ENCODE results near the gene DEDD2. TPM values are rescaled to one million over a fixed set of nuclear protein-coding genes. Genes with fewer than 3 reads are reported as not detected.

Gene DEDD2
- total RNA-seq, 2 donors from 2014 or later: 28.7 to 39.3 TPM

DNA sequence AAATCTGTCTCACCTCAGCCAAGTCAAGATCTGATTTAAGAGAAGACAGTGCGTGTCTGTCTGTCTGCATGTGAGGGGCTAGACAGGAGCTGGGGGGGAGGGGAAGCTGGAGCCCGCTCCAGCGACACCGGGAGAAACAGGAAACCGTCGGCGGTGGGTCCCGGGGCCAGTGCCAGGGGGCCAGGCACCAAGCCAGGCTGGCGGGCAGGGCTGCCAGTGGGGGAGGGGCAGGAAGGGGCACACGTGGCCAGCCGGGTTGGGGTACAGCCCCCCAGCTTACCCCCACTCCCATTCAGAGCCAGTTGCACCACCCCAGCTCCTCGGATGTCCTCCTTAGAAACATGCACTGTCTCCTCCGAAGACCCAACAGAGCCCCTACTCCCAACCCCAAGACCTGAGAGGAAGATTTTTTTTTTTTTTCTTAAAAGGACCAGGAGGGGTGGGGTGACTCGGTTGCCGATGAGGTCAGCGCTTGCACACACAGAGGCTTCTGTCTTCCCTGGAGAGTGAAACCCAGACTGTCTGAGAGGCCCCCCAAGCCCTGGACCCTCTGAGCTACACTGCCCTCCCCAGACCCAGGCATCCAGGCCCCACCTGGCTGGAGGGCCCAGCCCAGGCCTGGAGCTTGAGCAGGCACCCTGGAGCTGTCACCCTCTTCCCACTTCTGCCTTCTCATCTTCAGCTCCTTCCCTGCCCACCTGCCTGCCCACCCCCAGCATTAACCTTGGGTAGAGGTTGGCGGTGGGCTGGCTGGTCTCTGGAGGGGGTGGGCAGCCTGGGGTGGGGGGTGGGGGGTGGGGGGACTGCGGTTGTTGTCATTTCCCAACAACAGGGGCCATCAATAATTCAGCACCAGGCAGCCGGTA is 33.4 kb upstream of the DEDD2 start:
- DNase-seq (ENCODE audit: low spot score in 2 of 2): no peak
- Mint-ChIP-seq H3K27ac (no peak overlapping the region), H3K36me3 (peaks cover 10% of the 10 kb centered on the region in 2 donors), H3K9me3 (no peaks in the 10 kb centered on the region)
- no peak for ATAC-seq

DNA sequence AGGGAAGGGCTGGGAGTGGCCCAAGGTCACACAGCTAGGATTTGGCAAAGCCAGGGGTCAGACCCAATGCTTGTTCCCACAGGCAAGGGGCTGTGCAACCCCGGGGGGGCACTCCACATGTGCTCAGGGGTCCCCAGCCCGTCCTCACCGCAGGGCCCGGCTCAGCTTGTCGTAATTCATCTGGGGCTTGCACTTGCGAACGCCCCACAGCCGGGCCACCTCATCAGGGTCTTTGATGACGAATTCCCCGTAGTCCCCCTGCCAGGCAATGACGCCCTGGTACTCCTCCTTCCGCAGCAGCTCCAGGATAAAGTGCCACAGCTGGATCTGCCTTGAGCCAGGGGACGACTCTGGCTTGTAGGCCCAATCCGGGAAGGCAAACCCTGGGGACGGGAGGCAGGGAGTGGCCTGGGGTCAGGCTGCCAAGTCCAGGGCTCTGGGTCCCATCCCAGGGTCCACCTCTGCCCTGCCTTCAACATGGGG is 32.7 kb upstream of the DEDD2 start:
- no peak for ATAC-seq
- peak overlapping the region in 1 of 2 donors; percentile 29 for H3K27ac Mint-ChIP-seq
- H3K9me3 Mint-ChIP-seq: no peaks in the 10 kb centered on the region
- H3K36me3 Mint-ChIP-seq: peaks cover 10% of the 10 kb centered on the region in 2 donors
- DNase-seq (ENCODE audit: low spot score in 2 of 2): no peak

DNA sequence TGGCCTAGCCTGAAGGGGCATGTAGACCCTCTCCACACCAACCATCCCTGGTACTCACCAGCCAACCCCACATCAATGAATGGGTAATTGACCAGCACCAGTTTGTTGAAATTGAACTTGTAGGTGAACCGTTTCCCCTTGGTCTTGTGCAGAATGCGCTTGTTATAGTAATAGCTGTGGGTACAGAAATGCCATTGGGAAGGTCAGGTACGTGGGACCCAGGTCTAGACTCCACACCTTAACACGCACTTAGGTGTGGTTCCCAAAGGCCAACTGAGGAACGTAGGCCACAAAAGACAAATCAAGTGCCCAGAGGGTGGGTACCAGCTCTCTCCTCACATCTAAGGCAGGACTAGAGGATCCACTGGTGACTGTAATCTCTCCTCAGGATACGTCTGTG is 32.3 kb upstream of the DEDD2 start:
- Mint-ChIP-seq H3K27ac (peak overlapping the region; percentile 29 to 58), H3K9me3 (no peaks in the 10 kb centered on the region), H3K36me3 (peaks cover 11 to 13% of the 10 kb centered on the region in 2 donors)
- ATAC-seq (no peak), DNase-seq (ENCODE audit: low spot score in 2 of 2) (no peak)

DNA sequence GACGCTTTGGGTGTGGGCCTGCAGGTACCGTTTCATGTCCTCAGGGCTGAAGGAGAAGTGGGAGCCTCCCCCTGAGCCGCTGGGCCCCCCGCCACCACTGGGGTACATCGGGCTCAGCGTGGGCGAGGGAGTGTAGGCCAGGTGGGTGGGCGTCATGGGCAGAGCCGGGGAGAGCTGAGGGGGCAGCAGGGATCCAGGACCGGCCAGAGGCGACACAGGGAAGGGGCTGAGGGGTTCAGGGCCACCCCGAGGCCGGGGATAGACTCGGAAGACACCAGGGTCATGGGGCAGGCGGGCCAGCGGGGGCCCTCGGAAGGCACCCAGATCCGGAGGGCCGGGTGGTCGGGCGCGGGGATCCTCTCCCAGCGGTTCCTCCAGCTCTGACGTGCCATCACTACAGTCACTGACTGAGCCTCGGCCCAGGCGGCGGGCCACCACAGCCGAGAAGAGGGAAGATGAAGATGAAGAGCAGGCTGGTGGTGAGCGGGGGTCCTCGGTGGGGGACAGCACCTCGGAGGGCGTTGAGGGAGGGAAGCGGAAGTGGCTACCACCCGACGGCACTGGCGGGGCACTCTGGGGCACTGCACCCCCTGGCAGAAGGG is 31.8 kb upstream of the DEDD2 start:
- Mint-ChIP-seq H3K9me3 (no peaks in the 10 kb centered on the region), H3K27ac (peak overlapping the region in 1 of 2 donors; percentile 58), H3K36me3 (peaks cover 16 to 18% of the 10 kb centered on the region in 2 donors)
- no peak for ATAC-seq
- DNase-seq (ENCODE audit: low spot score in 2 of 2): no peak

DNA sequence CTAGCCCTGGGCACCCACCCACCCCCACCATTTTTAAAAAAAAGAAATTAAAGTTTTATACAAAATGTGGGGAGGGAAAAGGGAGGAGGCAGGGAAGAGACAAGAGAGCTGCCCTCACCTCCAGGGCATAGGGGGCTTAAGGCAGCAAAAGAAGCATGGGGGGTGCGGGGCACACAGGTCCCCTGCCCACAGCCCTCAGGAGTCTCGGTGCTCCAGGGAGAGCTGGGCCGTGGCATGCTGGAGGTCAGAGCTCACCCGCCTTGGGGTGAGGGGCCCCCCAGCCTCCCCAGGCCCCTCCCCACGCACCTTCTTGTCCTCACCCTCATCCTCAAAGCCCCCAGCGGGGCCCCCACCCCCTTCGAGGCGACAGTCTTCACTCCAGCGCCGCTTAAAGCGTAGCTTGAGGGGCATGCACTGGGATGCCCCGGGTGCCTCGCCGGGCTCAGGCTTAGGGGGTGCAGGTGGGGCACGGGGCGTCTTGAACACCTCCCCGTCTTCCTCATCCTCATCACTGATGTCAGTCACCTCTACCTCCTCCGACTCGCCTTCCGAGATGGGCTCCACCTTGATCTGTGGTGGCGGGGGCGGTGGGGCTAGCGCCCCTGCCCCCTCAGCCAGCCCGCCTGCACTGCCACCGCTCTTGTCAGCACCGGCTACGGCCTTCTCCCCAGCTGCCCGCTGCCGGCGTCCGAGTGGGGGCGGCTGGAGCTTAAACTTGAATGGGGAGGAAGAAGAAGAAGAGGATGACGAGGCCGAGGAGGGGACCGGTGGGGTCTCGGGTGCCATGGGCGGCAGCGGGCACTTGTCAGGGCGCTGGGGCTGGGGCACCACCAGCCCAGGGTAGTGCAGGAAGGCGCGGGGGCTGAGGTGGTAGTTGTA is 31.0 kb upstream of the DEDD2 start:
- Mint-ChIP-seq H3K36me3 (peaks cover 19 to 20% of the 10 kb centered on the region in 2 donors), H3K9me3 (no peaks in the 10 kb centered on the region), H3K27ac (peak overlapping the region in 1 of 2 donors; percentile 58)
- ATAC-seq (no peak), DNase-seq (ENCODE audit: low spot score in 2 of 2) (no peak)

DNA sequence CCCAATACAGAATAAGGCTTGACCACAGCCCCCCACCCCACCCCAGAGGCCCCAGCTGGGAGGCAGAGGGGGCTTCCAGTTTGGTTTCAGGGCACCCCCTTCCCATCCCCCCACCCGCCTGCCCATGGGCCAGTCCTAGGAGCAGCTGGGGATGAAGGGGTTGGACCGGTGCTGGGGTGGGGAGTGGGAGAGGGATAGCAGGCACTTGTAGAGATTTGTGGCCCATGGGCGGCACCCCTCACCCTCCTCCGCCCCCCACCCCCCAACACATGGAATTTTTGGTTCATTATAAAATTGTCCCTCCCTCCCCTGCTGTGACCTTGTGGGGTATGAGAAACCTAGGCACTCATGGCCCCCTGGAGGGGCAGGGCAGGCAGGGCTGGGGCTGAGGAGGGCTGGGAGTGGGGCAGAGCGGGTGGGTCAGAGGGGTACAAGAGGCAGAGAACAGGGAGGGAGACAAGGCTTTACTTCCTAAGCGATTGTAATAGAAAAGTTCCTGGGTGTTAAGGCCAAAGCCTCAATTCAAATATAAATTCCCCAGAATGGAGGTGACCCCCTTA is 30.2 kb upstream of the DEDD2 start:
- DNase-seq (ENCODE audit: low spot score in 2 of 2) (no peak), ATAC-seq (no peak)
- Mint-ChIP-seq H3K9me3 (no peaks in the 10 kb centered on the region), H3K36me3 (peaks cover 17 to 19% of the 10 kb centered on the region in 2 donors), H3K27ac (no peak overlapping the region)

DNA sequence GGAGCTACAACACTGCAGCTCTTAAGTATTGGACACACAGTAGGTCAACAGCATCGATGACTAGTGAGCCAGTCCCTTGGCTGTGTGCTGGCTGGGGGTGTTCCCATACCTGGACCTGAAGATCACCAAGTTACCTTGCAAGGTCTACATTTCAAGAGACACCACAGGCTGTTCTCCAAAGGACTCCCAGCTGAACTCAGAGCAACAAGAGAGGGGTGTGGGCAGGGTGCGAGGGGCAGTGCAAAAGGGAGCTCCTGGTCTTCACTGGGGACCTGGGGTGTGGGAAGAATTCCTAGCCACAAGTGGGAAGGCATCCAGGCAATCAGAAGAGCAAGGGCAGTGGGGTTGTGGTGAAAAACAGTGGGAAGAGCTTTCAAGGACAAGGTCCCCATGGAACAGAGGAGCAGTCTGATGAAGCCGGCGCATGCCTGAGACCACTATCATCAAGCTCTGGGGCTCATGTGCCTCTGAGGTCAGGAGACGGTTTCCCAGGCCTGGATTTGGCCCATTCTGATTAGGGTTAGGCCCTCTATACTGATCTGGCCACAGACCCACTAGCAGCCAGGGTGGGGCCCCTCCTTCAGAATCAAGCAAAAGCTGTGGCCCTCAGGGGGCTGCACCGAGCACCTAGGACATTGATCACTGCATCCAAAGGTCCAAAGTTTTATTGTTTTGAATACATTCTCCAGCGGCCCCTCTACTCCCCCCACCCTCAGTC is 29.6 kb upstream of the DEDD2 start:
- H3K36me3 Mint-ChIP-seq: peaks cover 14 to 15% of the 10 kb centered on the region in 2 donors
- H3K9me3 Mint-ChIP-seq: no peaks in the 10 kb centered on the region
- ATAC-seq (no peak), DNase-seq (ENCODE audit: low spot score in 2 of 2) (no peak)
- peak overlapping the region in 1 of 2 donors; percentile 39 for H3K27ac Mint-ChIP-seq

DNA sequence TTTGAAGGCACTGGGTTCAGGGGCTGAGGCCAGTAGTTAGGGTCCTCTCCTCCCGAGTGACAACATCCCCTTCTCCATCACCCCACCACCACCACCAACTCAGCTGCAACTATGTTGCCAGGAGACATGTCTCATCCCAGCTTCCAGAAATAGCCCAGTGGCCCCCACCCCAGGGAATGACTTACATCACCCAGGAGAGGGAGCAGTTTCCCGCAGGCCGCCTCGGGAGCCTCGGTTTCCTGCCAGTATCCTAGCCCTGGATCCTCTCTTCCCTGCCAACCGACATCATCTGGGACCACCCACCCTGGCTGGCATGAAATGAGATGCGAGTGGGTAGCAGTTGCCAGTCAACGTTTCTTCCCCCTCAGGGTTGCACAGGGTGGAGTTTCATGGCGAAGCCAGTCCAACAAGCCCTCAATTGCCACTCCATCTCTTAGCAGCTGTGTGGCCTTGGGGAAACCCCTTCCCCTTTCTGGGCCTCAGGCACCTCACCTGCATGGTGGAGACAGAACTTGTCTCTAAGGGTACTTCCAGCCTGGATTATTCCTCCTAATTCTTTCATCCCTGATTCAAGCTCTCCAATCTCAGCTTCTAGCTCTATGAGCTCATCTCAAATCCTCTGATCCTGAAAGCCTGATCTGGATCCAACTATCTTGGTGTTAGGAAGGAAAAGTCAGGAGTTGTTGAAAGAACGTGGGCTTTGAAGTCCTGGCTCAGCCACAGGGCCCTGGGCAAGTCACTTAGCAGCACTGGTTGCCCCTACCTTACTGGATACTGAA is 28.9 kb upstream of the DEDD2 start:
- peak overlapping the region; percentile 39 to 93 for H3K27ac Mint-ChIP-seq
- no peak for DNase-seq (ENCODE audit: low spot score in 2 of 2)

DNA sequence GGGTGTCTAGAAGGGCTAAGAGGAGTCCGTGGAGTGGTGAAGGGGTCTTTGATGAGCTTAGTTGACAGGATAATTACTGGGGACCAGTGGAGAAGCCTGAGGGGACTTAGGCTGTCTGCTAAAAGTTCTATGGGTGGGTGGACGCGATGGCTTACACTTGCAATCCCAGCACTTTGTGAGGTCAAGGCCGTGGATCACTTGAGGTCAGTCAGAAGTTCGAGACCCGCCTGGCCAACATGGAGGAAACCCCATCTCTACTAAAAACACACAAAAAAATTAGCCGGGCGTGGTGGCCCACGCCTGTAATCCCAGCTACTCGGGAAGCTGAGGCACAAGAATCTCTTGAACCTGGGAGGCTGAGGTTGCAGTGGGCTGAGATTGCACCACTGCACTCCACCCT is 27.8 kb upstream of the DEDD2 start:
- Mint-ChIP-seq H3K27ac (peak overlapping the region; percentile 93 to 98), H3K36me3 (peaks cover 15 to 18% of the 10 kb centered on the region in 2 donors), H3K9me3 (no peaks in the 10 kb centered on the region)
- DNase-seq (ENCODE audit: low spot score in 2 of 2) (no peak), ATAC-seq (no peak)

More for the DNA sequence above, 28.9 kb upstream of the DEDD2 start:
- H3K9me3 Mint-ChIP-seq: no peaks in the 10 kb centered on the region
- no peak for ATAC-seq
- H3K36me3 Mint-ChIP-seq: peaks cover 14 to 15% of the 10 kb centered on the region in 2 donors

DNA sequence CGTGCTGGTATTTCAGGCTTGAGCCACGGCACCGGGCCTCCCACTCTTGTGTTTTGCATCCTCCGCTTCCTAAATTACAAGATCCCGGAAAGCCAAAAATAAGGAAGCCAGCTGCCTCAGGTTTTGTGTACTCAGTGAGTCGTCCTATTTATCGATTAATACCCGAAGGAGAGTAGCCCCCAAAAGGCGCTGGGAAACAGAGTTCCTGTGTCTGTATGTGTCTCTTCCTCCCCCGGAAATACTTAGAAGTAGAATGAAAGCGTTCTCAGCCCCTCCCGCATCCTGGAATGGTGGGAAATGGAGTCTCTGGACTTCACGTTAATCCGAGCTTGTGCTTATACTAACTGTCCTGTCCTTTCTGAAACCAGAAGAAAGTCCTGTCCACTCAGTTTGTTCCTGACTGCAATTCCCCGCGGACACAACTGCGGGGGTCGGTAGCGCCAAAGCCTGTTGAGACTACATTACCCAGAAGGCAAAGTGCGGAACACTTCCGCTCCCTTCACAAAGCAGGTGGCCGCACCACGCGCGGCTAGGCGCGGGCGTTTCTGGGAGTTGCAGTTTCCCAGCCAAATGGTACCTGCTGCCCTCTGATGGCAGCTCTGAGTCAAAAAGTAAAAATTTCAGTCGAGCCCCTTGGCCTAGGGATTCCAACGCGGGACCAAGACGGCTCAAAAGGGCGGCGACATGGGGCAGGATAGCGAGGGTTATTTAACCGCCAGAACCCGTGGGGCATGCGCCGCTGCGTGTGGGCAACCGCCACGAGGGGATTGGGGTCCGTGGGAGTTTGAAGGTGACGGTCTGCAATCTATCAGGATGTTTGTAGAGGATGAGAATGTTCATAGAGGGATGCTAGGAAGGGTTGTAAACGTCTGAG is 27.1 kb upstream of the DEDD2 start:
- peak; percentile 89 to 92 for DNase-seq (ENCODE audit: low spot score in 2 of 2)
- Mint-ChIP-seq H3K27ac (peak overlapping the region; percentile 93 to 98), H3K9me3 (no peaks in the 10 kb centered on the region), H3K36me3 (peaks cover 15 to 21% of the 10 kb centered on the region in 2 donors)
- ATAC-seq: peak; percentile 56 to 66

DNA sequence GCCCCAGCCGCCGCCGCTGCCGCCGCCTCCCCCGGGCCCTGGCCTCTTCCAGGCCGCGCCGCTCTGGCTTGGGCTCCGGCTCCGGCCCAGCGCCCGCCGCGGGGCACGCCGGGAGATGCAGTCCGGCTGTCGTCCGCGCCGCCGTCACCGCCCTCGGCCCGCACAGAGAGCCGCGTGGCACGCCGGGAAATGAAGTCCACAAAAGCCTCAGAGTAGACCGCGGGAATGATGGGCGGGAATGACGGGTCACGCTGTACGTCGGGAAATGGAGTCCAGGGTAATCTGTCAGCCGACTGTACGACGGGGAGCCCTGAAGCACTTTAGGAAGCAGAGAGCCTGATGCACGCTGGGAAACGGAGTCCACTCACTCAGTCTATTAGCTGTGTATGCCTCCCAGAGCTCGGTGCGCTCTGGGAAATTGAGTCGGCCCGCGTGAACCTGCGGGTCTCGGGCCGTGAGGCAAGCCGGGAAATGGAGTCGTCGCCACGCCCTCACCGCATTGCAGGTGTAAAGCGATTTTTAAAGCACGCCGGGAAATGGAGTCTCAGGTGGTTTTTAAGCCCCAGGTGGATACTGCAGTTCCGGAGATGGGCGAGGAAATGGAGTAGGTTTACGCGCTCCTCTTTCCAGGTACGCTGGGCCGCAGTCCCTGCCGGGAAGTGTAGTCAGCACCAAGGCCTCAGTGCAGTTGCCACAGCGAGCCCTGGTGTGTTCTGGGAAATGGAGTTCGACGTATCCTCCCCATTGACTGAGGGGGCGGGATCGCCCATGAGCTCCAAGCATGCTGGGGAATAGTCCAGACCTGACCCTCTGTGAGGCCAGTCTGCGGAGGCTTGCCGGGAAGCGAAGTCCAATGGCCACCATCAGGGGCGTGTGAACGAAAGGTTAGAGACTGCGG is 25.3 kb upstream of the DEDD2 start, which contains the start of gene GSK3A:
Gene GSK3A (minus strand): TSS at position 91 of the 898 bp plus-strand sequence. CDS start 137 bp downstream, outside the sequence.
- peak; percentile 75 to 82 for ATAC-seq
- peaks cover 15 to 27% of the 10 kb centered on the region in 2 donors for H3K36me3 Mint-ChIP-seq
- DNase-seq (ENCODE audit: low spot score in 2 of 2): peak; percentile 93 to 94
- H3K27ac Mint-ChIP-seq: peak within 1 kb of the TSS; percentile 93 to 99
- H3K9me3 Mint-ChIP-seq: no peaks in the 10 kb centered on the region

DNA sequence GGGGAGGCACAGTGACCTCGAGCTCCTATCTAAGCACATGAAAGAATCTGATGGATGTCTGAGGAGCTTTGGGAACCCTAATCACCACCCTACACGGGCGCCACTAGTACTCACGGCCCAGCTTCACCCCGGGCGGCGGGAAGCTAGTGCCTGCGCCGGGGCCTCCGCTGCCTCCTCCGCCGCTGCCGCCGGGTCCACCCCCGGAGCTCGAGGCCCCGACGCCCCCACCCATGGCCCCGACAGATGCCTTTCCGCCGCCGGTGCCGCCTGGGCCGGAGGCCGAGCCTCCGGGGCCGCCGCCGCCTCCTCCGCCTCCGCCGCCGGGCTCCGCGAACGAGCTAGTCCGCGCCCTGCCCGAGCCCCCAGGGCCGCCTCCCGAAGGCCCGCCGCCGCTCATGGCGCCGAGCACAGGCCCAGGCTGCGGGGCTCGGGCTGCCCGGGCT is 24.6 kb upstream of the DEDD2 start:
- no peaks in the 10 kb centered on the region for H3K9me3 Mint-ChIP-seq
- no peak for DNase-seq (ENCODE audit: low spot score in 2 of 2)
- peaks cover 15 to 27% of the 10 kb centered on the region in 2 donors for H3K36me3 Mint-ChIP-seq
- peak overlapping the region; percentile 93 to 97 for H3K27ac Mint-ChIP-seq
- ATAC-seq: no peak

DNA sequence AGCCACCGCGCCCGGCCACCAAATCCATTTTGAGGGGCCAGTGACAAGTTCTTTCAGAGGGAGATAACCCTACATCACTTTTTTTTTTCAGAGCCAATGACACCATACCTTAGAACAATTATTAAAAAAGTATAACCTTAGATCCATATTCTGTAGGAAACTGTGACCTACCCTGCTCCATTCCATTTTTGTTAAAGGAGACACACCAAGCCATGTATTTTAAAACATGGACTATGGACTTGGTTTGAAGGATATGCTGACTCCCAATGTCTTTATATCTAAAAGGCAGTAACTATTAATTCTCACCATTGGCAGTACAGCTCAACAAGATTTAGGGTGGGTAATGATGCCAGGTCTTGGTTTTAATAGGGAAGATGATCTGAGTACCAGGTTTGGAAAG is 23.8 kb upstream of the DEDD2 start:
- H3K27ac Mint-ChIP-seq: peak overlapping the region; percentile 93 to 97
- ATAC-seq: no peak
- H3K36me3 Mint-ChIP-seq: peaks cover 20 to 32% of the 10 kb centered on the region in 2 donors
- no peak for DNase-seq (ENCODE audit: low spot score in 2 of 2)
- H3K9me3 Mint-ChIP-seq: no peaks in the 10 kb centered on the region

Measured in activated naive CD4-positive, alpha-beta T cell treated with anti-CD3 and anti-CD28 coated beads, Interleukin-2, amount 50 U/mL, for 72 hours (primary cell).